ENCODE results near the gene CELF2. TPM values are rescaled to one million over a fixed set of nuclear protein-coding genes. Genes with fewer than 3 reads are reported as not detected.
A peak's percentile ranks its signal among the peaks of the same experiment; 100 is the strongest.

Gene CELF2
- polyA plus RNA-seq, 2 donors = 2.2 to 4.0 TPM

- 74 to 80% methylated on average over 2 of the region's 2 CpGs for WGBS, 2 donors
Measured at GRCh38 chr10:11011436-11011835, 6.2 kb upstream of the CELF2 start.

GRCh38 chr10:11011984-11012383 is 5.7 kb upstream of the CELF2 start:
- Histone ChIP-seq H3K27ac (ENCODE audit: low read depth in 2 of 2, low read length in 1 of 2) (no peak overlapping the region), H3K27me3 (ENCODE audit: control insufficient read depth in 1 of 2, insufficient read depth in 2 of 2, low read length in 2 of 2) (no peaks in the 10 kb centered on the region), H3K36me3 (ENCODE audit: control insufficient read depth in 2 of 2, insufficient read depth in 2 of 2, low read length in 1 of 2) (no peaks in the 10 kb centered on the region), H3K4me3 (ENCODE audit: low read depth in 1 of 2, low read length in 2 of 2) (no peak overlapping the region), H3K4me1 (ENCODE audit: control insufficient read depth in 2 of 2, insufficient read depth in 2 of 2, low read length in 1 of 2) (no peaks in the 10 kb centered on the region), H3K9me3 (ENCODE audit: control insufficient read depth in 2 of 2, insufficient read depth in 1 of 2, low read depth in 1 of 2, low read length in 1 of 2) (no peaks in the 10 kb centered on the region)
- WGBS, 2 donors = 43 to 45% methylated on average over 3 of the region's 3 CpGs

More at GRCh38 chr10:11011436-11011835, 6.2 kb upstream of the CELF2 start:
- Histone ChIP-seq H3K36me3 (ENCODE audit: control insufficient read depth in 2 of 2, insufficient read depth in 2 of 2, low read length in 1 of 2) (no peaks in the 10 kb centered on the region), H3K27ac (ENCODE audit: low read depth in 2 of 2, low read length in 1 of 2) (no peak overlapping the region), H3K4me1 (ENCODE audit: control insufficient read depth in 2 of 2, insufficient read depth in 2 of 2, low read length in 1 of 2) (no peaks in the 10 kb centered on the region), H3K27me3 (ENCODE audit: control insufficient read depth in 1 of 2, insufficient read depth in 2 of 2, low read length in 2 of 2) (no peaks in the 10 kb centered on the region), H3K9me3 (ENCODE audit: control insufficient read depth in 2 of 2, insufficient read depth in 1 of 2, low read depth in 1 of 2, low read length in 1 of 2) (no peaks in the 10 kb centered on the region), H3K4me3 (ENCODE audit: low read depth in 1 of 2, low read length in 2 of 2) (no peak overlapping the region)

- H3K4me3 ChIP-seq (ENCODE audit: low read depth in 1 of 2, low read length in 2 of 2) = no peak overlapping the region
- H3K9me3 ChIP-seq (ENCODE audit: control insufficient read depth in 2 of 2, insufficient read depth in 1 of 2, low read depth in 1 of 2, low read length in 1 of 2) = no peaks in the 10 kb centered on the region
- no peak overlapping the region for H3K27ac ChIP-seq (ENCODE audit: low read depth in 2 of 2, low read length in 1 of 2)
- no peaks in the 10 kb centered on the region for H3K36me3 ChIP-seq (ENCODE audit: control insufficient read depth in 2 of 2, insufficient read depth in 2 of 2, low read length in 1 of 2)
- no peaks in the 10 kb centered on the region for H3K27me3 ChIP-seq (ENCODE audit: control insufficient read depth in 1 of 2, insufficient read depth in 2 of 2, low read length in 2 of 2)
- no peaks in the 10 kb centered on the region for H3K4me1 ChIP-seq (ENCODE audit: control insufficient read depth in 2 of 2, insufficient read depth in 2 of 2, low read length in 1 of 2)
- 60 to 64% methylated on average over 15 of the region's 15 CpGs for WGBS, 2 donors
Measured at GRCh38 chr10:11012421-11013295, 5.0 kb upstream of the CELF2 start.

DNA sequence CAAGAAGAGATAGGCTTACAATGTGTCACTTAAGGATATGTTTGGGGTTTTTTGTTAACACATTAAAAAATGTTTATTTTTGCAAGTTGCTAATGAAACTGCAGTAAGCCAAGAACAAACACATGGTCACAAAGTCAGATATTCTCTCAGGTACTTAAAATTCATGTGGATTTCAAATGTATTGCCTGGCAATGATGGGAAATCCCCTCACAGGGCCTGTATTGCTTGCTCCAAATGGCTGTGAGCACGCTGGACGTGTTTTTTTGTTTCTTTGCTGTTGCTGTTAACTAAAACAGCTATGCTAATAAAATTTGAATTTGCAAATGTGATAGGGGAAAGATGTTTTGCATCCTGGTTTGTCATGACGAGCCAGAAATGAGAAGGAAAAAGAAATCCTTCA is 3.8 kb upstream of the CELF2 start:
- Histone ChIP-seq H3K9me3 (ENCODE audit: control insufficient read depth in 2 of 2, insufficient read depth in 1 of 2, low read depth in 1 of 2, low read length in 1 of 2) (no peaks in the 10 kb centered on the region), H3K4me1 (ENCODE audit: control insufficient read depth in 2 of 2, insufficient read depth in 2 of 2, low read length in 1 of 2) (no peaks in the 10 kb centered on the region), H3K27ac (ENCODE audit: low read depth in 2 of 2, low read length in 1 of 2) (no peak overlapping the region), H3K4me3 (ENCODE audit: low read depth in 1 of 2, low read length in 2 of 2) (no peak overlapping the region), H3K27me3 (ENCODE audit: control insufficient read depth in 1 of 2, insufficient read depth in 2 of 2, low read length in 2 of 2) (peaks cover 0 to 3% of the 10 kb centered on the region in 2 donors), H3K36me3 (ENCODE audit: control insufficient read depth in 2 of 2, insufficient read depth in 2 of 2, low read length in 1 of 2) (no peaks in the 10 kb centered on the region)
- 77 to 85% methylated on average over 3 of the region's 3 CpGs for WGBS, 2 donors

DNA sequence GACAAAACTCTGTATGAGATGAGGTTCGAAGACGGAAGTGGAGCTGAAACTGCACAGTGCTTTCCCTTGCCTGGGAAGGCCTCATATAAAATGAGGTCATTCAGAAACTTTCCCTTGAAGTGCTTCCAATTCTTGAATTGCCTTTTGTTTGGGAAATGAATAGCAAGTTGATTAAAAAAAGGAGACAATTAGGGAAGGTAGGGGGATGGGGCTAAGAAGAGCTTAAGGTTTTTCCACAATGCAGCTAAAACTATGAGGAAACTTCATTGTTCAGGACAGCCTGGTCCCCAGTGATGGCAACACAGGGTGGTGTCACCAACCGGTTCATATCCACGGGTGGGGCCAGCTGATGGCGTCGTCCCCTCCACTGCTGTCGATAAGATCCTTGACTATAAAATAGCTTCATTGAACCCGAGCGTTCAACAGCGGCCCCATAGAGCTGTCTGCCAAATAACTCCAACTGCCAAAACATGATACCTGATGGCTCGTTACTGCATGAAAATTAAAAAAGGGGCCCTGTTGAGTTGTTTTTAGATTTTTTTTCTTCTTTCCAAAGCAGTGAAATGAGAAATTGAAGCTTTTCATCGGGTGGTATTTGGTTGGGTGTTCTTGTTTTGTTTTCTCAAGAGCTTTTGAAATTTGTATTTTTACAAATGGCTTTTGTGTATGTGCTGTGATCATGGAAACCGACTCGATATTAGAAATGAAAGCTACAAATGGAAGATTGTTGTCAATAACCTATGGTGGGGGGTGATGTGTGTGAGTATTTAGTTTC is 2.8 kb upstream of the CELF2 start:
- H3K36me3 ChIP-seq (ENCODE audit: control insufficient read depth in 2 of 2, insufficient read depth in 2 of 2, low read length in 1 of 2) = no peaks in the 10 kb centered on the region
- peak overlapping the region in 1 of 2 donors; percentile 53 for H3K27ac ChIP-seq (ENCODE audit: low read depth in 2 of 2, low read length in 1 of 2)
- 69 to 71% methylated on average over 14 of the region's 14 CpGs for WGBS, 2 donors
- no peaks in the 10 kb centered on the region for H3K9me3 ChIP-seq (ENCODE audit: control insufficient read depth in 2 of 2, insufficient read depth in 1 of 2, low read depth in 1 of 2, low read length in 1 of 2)
- H3K27me3 ChIP-seq (ENCODE audit: control insufficient read depth in 1 of 2, insufficient read depth in 2 of 2, low read length in 2 of 2) = peaks cover 0 to 3% of the 10 kb centered on the region in 2 donors
- H3K4me1 ChIP-seq (ENCODE audit: control insufficient read depth in 2 of 2, insufficient read depth in 2 of 2, low read length in 1 of 2) = no peaks in the 10 kb centered on the region
- no peak overlapping the region for H3K4me3 ChIP-seq (ENCODE audit: low read depth in 1 of 2, low read length in 2 of 2)

DNA sequence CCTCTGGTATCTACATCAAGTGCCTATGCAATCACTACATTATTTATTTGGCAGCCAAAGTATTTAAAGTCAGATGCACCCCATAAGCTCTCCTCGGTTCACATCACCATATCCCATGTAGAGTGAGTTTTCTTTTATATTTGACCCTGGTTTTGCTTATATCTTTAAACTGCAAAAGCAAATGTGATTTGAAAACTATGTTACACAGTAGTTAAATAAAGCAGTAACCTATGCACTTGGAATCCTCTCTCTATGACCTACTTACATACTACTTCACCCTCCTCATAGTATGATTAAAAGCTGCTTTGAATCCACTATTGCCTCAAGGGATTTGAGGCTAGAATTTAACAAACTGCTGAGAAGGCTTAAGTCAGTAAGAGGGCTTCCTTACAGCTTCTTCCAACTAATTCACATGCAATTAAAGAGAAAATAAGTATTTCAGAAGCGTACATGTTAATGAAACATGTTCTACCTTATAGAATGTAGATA is 2.2 kb upstream of the CELF2 start:
- no peaks in the 10 kb centered on the region for H3K36me3 ChIP-seq (ENCODE audit: control insufficient read depth in 2 of 2, insufficient read depth in 2 of 2, low read length in 1 of 2)
- WGBS, 2 donors = 81 to 90% methylated on average over 2 of the region's 2 CpGs
- H3K27me3 ChIP-seq (ENCODE audit: control insufficient read depth in 1 of 2, insufficient read depth in 2 of 2, low read length in 2 of 2) = peaks cover 0 to 3% of the 10 kb centered on the region in 2 donors
- H3K4me3 ChIP-seq (ENCODE audit: low read depth in 1 of 2, low read length in 2 of 2) = no peak overlapping the region
- H3K9me3 ChIP-seq (ENCODE audit: control insufficient read depth in 2 of 2, insufficient read depth in 1 of 2, low read depth in 1 of 2, low read length in 1 of 2) = no peaks in the 10 kb centered on the region
- no peaks in the 10 kb centered on the region for H3K4me1 ChIP-seq (ENCODE audit: control insufficient read depth in 2 of 2, insufficient read depth in 2 of 2, low read length in 1 of 2)
- H3K27ac ChIP-seq (ENCODE audit: low read depth in 2 of 2, low read length in 1 of 2) = no peak overlapping the region

DNA sequence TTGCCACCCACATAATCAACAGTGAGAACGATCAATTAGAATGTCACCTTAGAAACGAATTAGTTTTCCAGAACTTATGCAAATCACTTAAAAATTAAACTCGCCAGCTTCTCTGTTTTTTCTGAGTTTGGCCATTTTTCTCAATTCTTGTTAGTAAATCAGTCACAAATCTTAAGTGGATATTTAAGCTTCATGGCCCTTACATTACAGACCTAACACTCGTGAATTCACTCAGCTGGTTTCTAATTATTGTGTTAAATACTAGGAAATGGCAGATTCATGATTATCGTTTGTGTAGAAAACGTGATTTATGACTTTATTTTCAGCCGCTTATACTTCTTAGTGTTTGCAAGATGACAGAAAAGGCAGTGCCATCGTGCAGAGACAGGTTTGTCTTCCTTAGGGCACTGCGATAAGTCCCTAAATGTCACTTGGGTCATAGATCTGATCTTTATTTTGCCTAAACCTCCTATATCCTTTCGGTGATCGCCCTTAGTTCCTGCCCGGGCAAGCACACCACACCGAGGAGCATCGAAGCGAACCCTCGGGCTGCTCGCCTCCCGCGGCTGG is 587 bp upstream of the CELF2 start:
- Histone ChIP-seq H3K9me3 (ENCODE audit: control insufficient read depth in 2 of 2, insufficient read depth in 1 of 2, low read depth in 1 of 2, low read length in 1 of 2) (no peaks in the 10 kb centered on the region), H3K27me3 (ENCODE audit: control insufficient read depth in 1 of 2, insufficient read depth in 2 of 2, low read length in 2 of 2) (peaks cover 0 to 3% of the 10 kb centered on the region in 2 donors), H3K36me3 (ENCODE audit: control insufficient read depth in 2 of 2, insufficient read depth in 2 of 2, low read length in 1 of 2) (no peaks in the 10 kb centered on the region), H3K27ac (ENCODE audit: low read depth in 2 of 2, low read length in 1 of 2) (peak overlapping the region; percentile 57 to 71), H3K4me1 (ENCODE audit: control insufficient read depth in 2 of 2, insufficient read depth in 2 of 2, low read length in 1 of 2) (no peaks in the 10 kb centered on the region), H3K4me3 (ENCODE audit: low read depth in 1 of 2, low read length in 2 of 2) (peak overlapping the region; percentile 75 to 80)
- 18 to 20% methylated on average over 19 of the region's 19 CpGs for WGBS, 2 donors

DNA sequence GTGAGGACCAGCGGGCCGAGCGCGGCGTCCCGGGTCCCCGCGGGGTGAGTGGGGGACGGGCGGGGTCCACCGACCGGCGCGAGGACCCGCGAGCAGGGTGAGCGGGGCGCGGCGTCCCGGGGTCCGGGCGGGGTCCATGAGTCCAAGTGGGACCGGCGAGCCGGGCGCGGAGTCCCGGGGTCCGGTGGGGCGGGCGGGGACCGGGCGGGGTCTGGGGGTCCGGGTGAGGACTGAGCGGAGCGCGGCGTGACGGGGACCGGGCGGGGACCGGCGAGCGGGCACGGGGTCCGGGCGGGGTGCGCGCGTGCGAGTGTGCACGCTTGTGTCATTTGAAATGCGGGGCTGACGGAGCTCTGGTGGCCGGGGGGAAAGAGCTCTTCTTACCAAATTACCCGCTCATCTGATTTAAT is 765 bp downstream of the CELF2 start:
- no peaks in the 10 kb centered on the region for H3K36me3 ChIP-seq (ENCODE audit: control insufficient read depth in 2 of 2, insufficient read depth in 2 of 2, low read length in 1 of 2)
- H3K9me3 ChIP-seq (ENCODE audit: control insufficient read depth in 2 of 2, insufficient read depth in 1 of 2, low read depth in 1 of 2, low read length in 1 of 2) = no peaks in the 10 kb centered on the region
- peak overlapping the region; percentile 75 to 80 for H3K4me3 ChIP-seq (ENCODE audit: low read depth in 1 of 2, low read length in 2 of 2)
- peaks cover 0 to 3% of the 10 kb centered on the region in 2 donors for H3K27me3 ChIP-seq (ENCODE audit: control insufficient read depth in 1 of 2, insufficient read depth in 2 of 2, low read length in 2 of 2)
- H3K27ac ChIP-seq (ENCODE audit: low read depth in 2 of 2, low read length in 1 of 2) = peak overlapping the region; percentile 57 to 71
- no peaks in the 10 kb centered on the region for H3K4me1 ChIP-seq (ENCODE audit: control insufficient read depth in 2 of 2, insufficient read depth in 2 of 2, low read length in 1 of 2)
- 1 to 2% methylated on average over 44 to 57 of the region's 57 CpGs for WGBS, 2 donors

- H3K4me1 ChIP-seq (ENCODE audit: control insufficient read depth in 2 of 2, insufficient read depth in 2 of 2, low read length in 1 of 2) = no peaks in the 10 kb centered on the region
- H3K9me3 ChIP-seq (ENCODE audit: control insufficient read depth in 2 of 2, insufficient read depth in 1 of 2, low read depth in 1 of 2, low read length in 1 of 2) = no peaks in the 10 kb centered on the region
- H3K36me3 ChIP-seq (ENCODE audit: control insufficient read depth in 2 of 2, insufficient read depth in 2 of 2, low read length in 1 of 2) = no peaks in the 10 kb centered on the region
- 23 to 25% methylated on average over 11 of the region's 11 CpGs for WGBS, 2 donors
- H3K27ac ChIP-seq (ENCODE audit: low read depth in 2 of 2, low read length in 1 of 2) = peak overlapping the region in 1 of 2 donors; percentile 71
- peaks cover 0 to 3% of the 10 kb centered on the region in 2 donors for H3K27me3 ChIP-seq (ENCODE audit: control insufficient read depth in 1 of 2, insufficient read depth in 2 of 2, low read length in 2 of 2)
- peak overlapping the region; percentile 75 to 80 for H3K4me3 ChIP-seq (ENCODE audit: low read depth in 1 of 2, low read length in 2 of 2)
Measured at GRCh38 chr10:11018855-11019631, 1.4 kb downstream of the CELF2 start.
